HepG2 (cell line): ENCODE measurements around the gene PPP1R1A. TPM values are rescaled to one million over a fixed set of nuclear protein-coding genes. Genes with fewer than 3 reads are reported as not detected.

Source experiments
- ATAC-seq: fragments of 200-7000 bp; cut with Tn5 transposase; 3 replicates; pipeline ENCODE4 v1.9.1; 2020; ENCODE audit warnings: mild to moderate bottlenecking, moderate library complexity
- BruUV-seq: library from RNA; stranded (reverse); fragments of 400-500 nt; replicated peaks from 2 replicates; lab custom pipeline; 2021; lab: Mats Ljungman, UMichigan
- CTCF ChIA-PET: fragments of 300-600 bp; formaldehyde crosslinking; extraction: SDS; loops from one replicate; lab custom pipeline; 2021; ENCODE audit warnings: low total read pairs, inconsistent platforms, low intra/inter-chr PET ratio; lab: Yijun Ruan, JAX
- POLR2A ChIA-PET: fragments of 350-600 bp; sonication (Branson Sonifier 250); formaldehyde crosslinking; loops from one replicate; lab custom pipeline; 2020; ENCODE audit warnings: antibody characterized with exemption, inconsistent platforms; lab: Yijun Ruan, JAX
- DNase-seq: peaks from one replicate; pipeline ENCODE4 v3.0.0-alpha.2; 2015; ENCODE audit warnings: low spot score
- FAIRE-seq: peaks from 3 replicates; lab custom pipeline; 2011; peaks lifted over from hg19 to GRCh38; lab: Jason Lieb, UNC
- H2AFZ ChIP-seq: one replicate; pipeline ENCODE4 v1.6.1; 2011; ENCODE audit warnings: low read length, inconsistent platforms
- H3K27ac ChIP-seq: fragments of 300-600 bp; 3 replicates; pipeline ENCODE4 v1.8.0; 2011; ENCODE audit warnings: mixed run types, mild to moderate bottlenecking, mixed read lengths, low read length, inconsistent platforms; ENCODE audit not compliant: insufficient read depth; ENCODE audit errors: extremely low read length
- H3K27me3 ChIP-seq, 2 experiments: fragments of 200-600 bp in 1 of 2; 2 replicates in 1 of 2; 3 replicates in 1 of 2; pipeline versions ENCODE4 v1.6.0 to v1.8.0; 2011; ENCODE audit warnings: low read length in 2 of 2, mild to moderate bottlenecking in 2 of 2, moderate library complexity in 2 of 2, inconsistent platforms in 1 of 2; ENCODE audit not compliant: insufficient read depth in 2 of 2, control insufficient read depth in 1 of 2
- H3K36me3 ChIP-seq, 2 experiments: fragments of 200-600 bp in 1 of 2; replicated peaks in 1 of 2; 2 replicates in 1 of 2; 3 replicates in 1 of 2; pipeline versions ENCODE4 v1.5.1 to v1.8.0; 2011; ENCODE audit warnings: low read length in 2 of 2, inconsistent platforms in 1 of 2; ENCODE audit not compliant: insufficient read depth in 2 of 2, control insufficient read depth in 1 of 2
- H3K4me1 ChIP-seq: 2 replicates; pipeline ENCODE4 v1.5.1; 2012; ENCODE audit warnings: low read length, inconsistent platforms; ENCODE audit not compliant: insufficient read depth
- H3K4me2 ChIP-seq: 2 replicates; pipeline ENCODE4 v1.6.0; 2011; ENCODE audit warnings: low read depth, low read length, inconsistent platforms
- H3K4me3 ChIP-seq, 3 experiments: fragments of 200-600 bp in 1 of 3; sonication (generic), shearing (Covaris generic) in 1 of 3; replicated peaks in 1 of 3; 2 replicates each; pipeline ENCODE4 v1.5.1; 2011 to 2016; ENCODE audit warnings: low read length in 3 of 3, inconsistent platforms in 2 of 3, low read depth in 2 of 3, mild to moderate bottlenecking in 2 of 3, control low read depth in 1 of 3, mixed read lengths in 1 of 3; ENCODE audit not compliant: insufficient read depth in 1 of 3
- H3K79me2 ChIP-seq: one replicate; pipeline ENCODE4 v1.6.1; 2011; ENCODE audit warnings: low read length, inconsistent platforms; ENCODE audit not compliant: insufficient read depth
- H3K9ac ChIP-seq: 2 replicates; pipeline ENCODE4 v1.6.0; 2011; ENCODE audit warnings: mild to moderate bottlenecking, low read depth, low read length, inconsistent platforms; ENCODE audit not compliant: insufficient read depth
- H3K9me3 ChIP-seq: 2 replicates; pipeline ENCODE4 v1.5.1; 2012; ENCODE audit warnings: mild to moderate bottlenecking, low read length
- H4K20me1 ChIP-seq: 2 replicates; pipeline ENCODE4 v1.6.0; 2011; ENCODE audit warnings: inconsistent platforms, mild to moderate bottlenecking, low read length, moderate library complexity; ENCODE audit not compliant: insufficient read depth
- CBFB ChIP-seq: sonication (generic); formaldehyde crosslinking; IDR thresholded peaks from 2 replicates; pipeline ENCODE4 v1.4.0; 2020; ENCODE audit warnings: missing genetic modification reagents
- FOXP1 ChIP-seq, 2 experiments: fragments of 450-650 bp in 1 of 2; IDR thresholded peaks; 2 replicates each; pipeline ENCODE4 v1.6.1; 2017 to 2018; ENCODE audit warnings: antibody characterized with exemption in 1 of 2
- GLI4 ChIP-seq: sonication (generic); formaldehyde crosslinking; IDR thresholded peaks from 2 replicates; pipeline ENCODE4 v1.5.1; 2020; ENCODE audit warnings: missing genetic modification reagents, mild to moderate bottlenecking, moderate library complexity, borderline replicate concordance
- MTF1 ChIP-seq: sonication (generic); formaldehyde crosslinking; IDR thresholded peaks from 2 replicates; pipeline ENCODE4 v1.5.0; 2020; ENCODE audit warnings: missing genetic modification reagents
- MXI1 ChIP-seq: IDR thresholded peaks from 3 replicates; pipeline ENCODE4 v1.6.1; 2012; ENCODE audit warnings: low read depth, low read length, inconsistent platforms, borderline replicate concordance
- PAF1 ChIP-seq: IDR thresholded peaks from 2 replicates; pipeline ENCODE4 v1.6.1; 2016; ENCODE audit warnings: missing genetic modification reagents, missing compliant biosample characterization
- RFXANK ChIP-seq: IDR thresholded peaks from 2 replicates; pipeline ENCODE4 v1.6.1; 2016
- SKI ChIP-seq: fragments of 450-650 bp; IDR thresholded peaks from one replicate; pipeline ENCODE4 v1.6.1; 2018; ENCODE audit warnings: mild to moderate bottlenecking; ENCODE audit not compliant: partially characterized antibody
- ZNF142 ChIP-seq: sonication (generic); formaldehyde crosslinking; IDR thresholded peaks from 2 replicates; pipeline ENCODE4 v1.4.0; 2020; ENCODE audit warnings: missing genetic modification reagents
- ZNF17 ChIP-seq: sonication (generic); formaldehyde crosslinking; IDR thresholded peaks from 2 replicates; pipeline ENCODE4 v1.5.0; 2020; ENCODE audit warnings: mild to moderate bottlenecking, missing genetic modification reagents
- ZNF557 ChIP-seq: sonication (generic); formaldehyde crosslinking; IDR thresholded peaks from 2 replicates; pipeline ENCODE4 v1.4.0; 2020; ENCODE audit warnings: missing genetic modification reagents
- ZXDC ChIP-seq: sonication (generic); formaldehyde crosslinking; IDR thresholded peaks from 2 replicates; pipeline ENCODE4 v1.5.0; 2020; ENCODE audit warnings: mild to moderate bottlenecking, missing genetic modification reagents
- WGBS: methylation state at CpG from one replicate; pipeline ENCODE4 v1.1.6; 2017; ENCODE audit warnings: low lambda C conversion rate; 5-methylcytosine and 5-hydroxymethylcytosine counted together
- in situ Hi-C: cut with HindIII; loops from 2 replicates; pipeline ENCODE4 v1.10.0; 2017; ENCODE audit warnings: low pct_unique_long_range_greater_than_20kb; ENCODE audit not compliant: extremely low pct_ligation_motif_present
- intact Hi-C: fragments of 100-400 bp; cut with micrococcal nuclease; formaldehyde crosslinking; loops from one replicate; pipeline ENCODE4 v1.10.0; 2022; ENCODE audit not compliant: unreplicated experiment
- polyA plus RNA-seq, 8 experiments: library from polyadenylated mRNA; depleted of rRNA in 3 of 8; stranded (reverse) in 7 of 8; unstranded in 1 of 8; fragments of >200 nt; fragmentation: Illumina TruSeq in 4 of 8; extraction: Trizol in 4 of 8; gene quantifications; 2 replicates each; pipeline versions ENCODE4 v1.2.1 to v1.2.3, GENCODE V29; 2011 to 2016; ENCODE audit warnings: low read depth in 4 of 8, missing spikeins in 1 of 8, mixed read lengths in 1 of 8; ENCODE audit not compliant: insufficient read depth in 1 of 8
- total RNA-seq, 5 experiments: library from RNA; depleted of rRNA; stranded (reverse); fragments of >200 nt; fragmentation: Illumina TruSeq; extraction: Trizol; gene quantifications; 2 replicates each; pipeline ENCODE4 v1.2.3, GENCODE V29; 2016; ENCODE audit warnings: low read depth in 1 of 5

Gene PPP1R1A
- total and polyA plus RNA-seq, 2 of the 13 experiments (the other 11 are each of a cell fraction or from before 2014, with no cell fraction given), result 0.20 TPM; not detected in 1

- Histone ChIP-seq H3K36me3 (no peaks in the 10 kb centered on the region), H3K9ac (no peak overlapping the region), H3K4me2 (no peak overlapping the region), H3K4me1 (no peaks in the 10 kb centered on the region), H3K27ac (no peak overlapping the region), H2AFZ (no peak overlapping the region), H3K9me3 (no peaks in the 10 kb centered on the region), H3K79me2 (no peaks in the 10 kb centered on the region), H4K20me1 (no peaks in the 10 kb centered on the region), H3K4me3 (no peak overlapping the region), H3K27me3 (no peaks in the 10 kb centered on the region)
- ATAC-seq, result no peak
- CTCF ChIA-PET, result no interaction called here
- in situ Hi-C loops, result no loop called here
- BruUV-seq, result no TSS peak
- TF ChIP-seq PAF1 (no peak), FOXP1 (IDR thresholded peaks at IDR 0.05) (no peak), FOXP1 (CRISPR knock-in tag; IDR thresholded peaks at IDR 0.05) (no peak), MTF1 (CRISPR knock-in tag) (no peak), ZXDC (CRISPR knock-in tag) (no peak), ZNF142 (no peak), ZNF17 (CRISPR knock-in tag) (no peak), CBFB (CRISPR knock-in tag) (no peak), MXI1 (no peak), GLI4 (no peak), RFXANK (no peak), ZNF557 (no peak), SKI (no peak)
- FAIRE-seq, result no peak
- intact Hi-C loops, result no loop called here
- POLR2A ChIA-PET, result no interaction called here
- WGBS, result 19% methylated on average over 6 of the region's 6 CpGs
- no peak for DNase-seq
These were observed 28.6 kb upstream of the PPP1R1A start for GRCh38 chr12:54616933-54617680.
